Measurements from ENCODE around the gene PNPO. TPM values are rescaled to one million over a fixed set of nuclear protein-coding genes. Genes with fewer than 3 reads are reported as not detected.

Gene PNPO
- total and polyA plus RNA-seq, 4 donors = 27.8 to 102 (median 51.3) TPM

GRCh38 chr17:47942096-47942510 lies 732 bp downstream of the PNPO start:
- H3K9me3 ChIP-seq (ENCODE audit: control insufficient read depth in 4 of 4, low read length in 3 of 4) = no peaks in the 10 kb centered on the region
- WGBS = 3% methylated on average over 5 of the region's 5 CpGs
- DNase-seq (ENCODE audit: low spot score) = no peak
- H3K9ac ChIP-seq (ENCODE audit: low read depth in 1 of 2, low read length in 2 of 2) = peak overlapping the region; percentile 79 to 96
- H3K36me3 ChIP-seq (ENCODE audit: control insufficient read depth in 4 of 4, insufficient read depth in 3 of 4, low read depth in 1 of 4, low read length in 3 of 4) = peaks cover 0 to 7% (median 4%) of the 10 kb centered on the region in 4 donors
- TF ChIP-seq CTCF (IDR thresholded peaks at IDR 0.05; ENCODE audit: low read depth, low read length, missing input control) = no peak
- no peak for TF ChIP-seq ZBTB33 (IDR thresholded peaks at IDR 0.05)
- TF ChIP-seq HNF4A (conservative IDR thresholded peaks at IDR 0.05) = no peak
- no peak for TF ChIP-seq YY1 (IDR thresholded peaks at IDR 0.05)
- TF ChIP-seq GABPA (IDR thresholded peaks at IDR 0.05 in 1 of 2, conservative IDR thresholded peaks at IDR 0.05 in 1 of 2) = no peak
- TF ChIP-seq, protein P1, sequence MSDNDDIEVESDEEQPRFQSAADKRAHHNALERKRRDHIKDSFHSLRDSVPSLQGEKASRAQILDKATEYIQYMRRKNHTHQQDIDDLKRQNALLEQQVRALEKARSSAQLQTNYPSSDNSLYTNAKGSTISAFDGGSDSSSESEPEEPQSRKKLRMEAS (IDR thresholded peaks at IDR 0.05) = no peak
- TF ChIP-seq SP1 (IDR thresholded peaks at IDR 0.05) = no peak
- no peak for TF ChIP-seq REST (IDR thresholded peaks at IDR 0.05)
- no peak for TF ChIP-seq TAF1 (conservative IDR thresholded peaks at IDR 0.05)
- TF ChIP-seq FOXA2 (IDR thresholded peaks at IDR 0.05) = no peak
- no peak for TF ChIP-seq NR2F2 (IDR thresholded peaks at IDR 0.05)
- no peak for TF ChIP-seq JUND (IDR thresholded peaks at IDR 0.05)
- no peak for TF ChIP-seq RAD21 (IDR thresholded peaks at IDR 0.05)
- TF ChIP-seq RXRA (IDR thresholded peaks at IDR 0.05) = no peak
- H3K27ac ChIP-seq (ENCODE audit: low read depth in 1 of 2, low read length in 2 of 2) = peak overlapping the region; percentile 96 to 99
- peak overlapping the region; percentile 41 to 83 (median 82) for H3K4me3 ChIP-seq (ENCODE audit: low read depth in 1 of 3, low read length in 3 of 3)
- peaks cover 10 to 59% (median 46%) of the 10 kb centered on the region in 4 donors for H3K4me1 ChIP-seq (ENCODE audit: control insufficient read depth in 4 of 4, insufficient read depth in 4 of 4, low read length in 3 of 4)
- no peaks in the 10 kb centered on the region for H3K27me3 ChIP-seq (ENCODE audit: control insufficient read depth in 4 of 4, insufficient read depth in 4 of 4, low read length in 3 of 4)

- no peak for DNase-seq (ENCODE audit: low spot score)
- Histone ChIP-seq H3K4me1 (ENCODE audit: control insufficient read depth in 4 of 4, insufficient read depth in 4 of 4, low read length in 3 of 4) (peaks cover 10 to 61% (median 49%) of the 10 kb centered on the region in 4 donors), H3K9me3 (ENCODE audit: control insufficient read depth in 4 of 4, low read length in 3 of 4) (no peaks in the 10 kb centered on the region), H3K9ac (ENCODE audit: low read depth in 1 of 2, low read length in 2 of 2) (peak overlapping the region; percentile 79 to 96), H3K27me3 (ENCODE audit: control insufficient read depth in 4 of 4, insufficient read depth in 4 of 4, low read length in 3 of 4) (no peaks in the 10 kb centered on the region), H3K27ac (ENCODE audit: low read depth in 1 of 2, low read length in 2 of 2) (peak overlapping the region; percentile 96 to 99), H3K4me3 (ENCODE audit: low read depth in 1 of 3, low read length in 3 of 3) (peak overlapping the region; percentile 41 to 83 (median 82)), H3K36me3 (ENCODE audit: control insufficient read depth in 4 of 4, insufficient read depth in 3 of 4, low read depth in 1 of 4, low read length in 3 of 4) (peaks cover 0 to 7% (median 4%) of the 10 kb centered on the region in 4 donors)
- WGBS = 53% methylated on average over 6 of the region's 6 CpGs
- TF ChIP-seq ATF3 (IDR thresholded peaks at IDR 0.05) (no peak), GABPA (IDR thresholded peaks at IDR 0.05 in 1 of 2, conservative IDR thresholded peaks at IDR 0.05 in 1 of 2) (no peak), JUND (IDR thresholded peaks at IDR 0.05) (no peak), FOXA1 (IDR thresholded peaks at IDR 0.05) (no peak), SP1 (IDR thresholded peaks at IDR 0.05) (no peak), CTCF (IDR thresholded peaks at IDR 0.05; ENCODE audit: low read depth, low read length, missing input control) (no peak), HNF4A (conservative IDR thresholded peaks at IDR 0.05) (no peak), NR2F2 (IDR thresholded peaks at IDR 0.05) (no peak), RAD21 (IDR thresholded peaks at IDR 0.05) (no peak), HNF4G (IDR thresholded peaks at IDR 0.05) (no peak), TAF1 (conservative IDR thresholded peaks at IDR 0.05) (no peak), ZBTB33 (IDR thresholded peaks at IDR 0.05) (no peak), EGR1 (IDR thresholded peaks at IDR 0.05; ENCODE audit: low read depth in 2 of 2) (no peak), FOXA2 (IDR thresholded peaks at IDR 0.05) (no peak), RXRA (IDR thresholded peaks at IDR 0.05) (no peak)
- TF ChIP-seq, protein P1 (IDR thresholded peaks at IDR 0.05) = no peak
Observed at GRCh38 chr17:47942568-47942967, 1.2 kb downstream of the PNPO start.
